ENCODE measurements around the gene DIP2C. TPM values are rescaled to one million over a fixed set of nuclear protein-coding genes. Genes with fewer than 3 reads are reported as not detected.

Gene DIP2C
- total RNA-seq, 1 experiment from 2014 or later = 4.6 TPM

DNA sequence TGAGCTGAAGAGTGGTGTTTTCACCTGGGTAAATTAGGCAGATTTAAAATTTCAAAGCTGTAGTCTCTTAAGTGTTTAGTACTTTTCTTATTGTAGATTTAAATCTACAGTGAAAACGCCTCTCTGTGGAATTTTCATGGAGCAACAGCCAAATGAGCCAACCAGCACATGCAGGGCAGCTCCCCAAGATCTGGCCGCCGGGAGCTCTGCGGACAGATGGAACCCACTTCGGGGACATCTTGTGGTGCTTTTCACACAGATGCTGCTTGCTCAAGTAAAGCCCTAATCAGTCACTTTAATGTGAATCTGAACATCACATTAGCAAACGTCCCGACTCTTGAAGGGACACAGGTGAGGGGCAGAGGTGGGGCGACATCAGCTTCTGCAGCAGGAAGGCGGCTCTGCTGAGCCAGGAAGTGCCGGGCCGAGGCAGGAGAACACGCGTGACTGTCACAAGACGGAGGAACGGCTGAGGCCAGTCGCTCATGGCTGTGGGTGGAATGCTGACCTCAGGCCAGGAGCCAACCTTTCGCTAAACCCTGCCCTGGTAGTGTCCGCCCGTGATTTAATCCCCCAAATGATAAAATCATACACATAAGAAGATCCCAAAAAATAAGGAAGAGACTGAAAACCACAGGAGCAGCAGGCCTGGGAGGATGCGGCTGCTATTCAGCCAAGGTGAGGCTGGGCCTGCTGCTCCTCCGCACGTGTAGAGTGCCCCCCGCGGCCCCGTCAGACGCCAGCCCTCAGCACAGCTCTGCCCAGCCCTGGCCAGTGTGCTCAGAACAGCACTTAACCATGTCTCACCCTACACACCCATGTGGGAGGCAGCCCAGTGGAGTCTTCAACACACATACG, 297.4 kb downstream of the DIP2C start:
- no peak for DNase-seq (ENCODE audit: low read depth)

DNA sequence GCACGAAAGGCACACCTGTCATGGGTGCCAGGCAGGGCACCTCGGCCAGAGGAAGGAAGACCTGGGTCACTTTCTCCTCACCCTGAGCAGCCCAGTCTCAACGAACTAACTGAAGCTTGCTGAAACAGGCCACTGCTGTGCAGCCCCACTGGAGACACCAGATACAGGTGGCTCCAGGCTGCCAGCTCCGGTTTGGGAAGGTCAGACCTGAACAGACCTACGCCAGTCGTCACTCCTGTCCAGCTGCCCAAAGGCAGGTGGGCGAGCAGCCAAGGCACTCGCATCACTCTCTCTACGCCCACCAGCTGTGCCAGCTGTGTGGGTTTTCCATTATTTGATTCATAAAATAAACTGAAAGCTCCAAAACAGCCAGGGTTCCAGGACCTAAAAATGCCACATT, 298.2 kb downstream of the DIP2C start:
- no peak for DNase-seq (ENCODE audit: low read depth)

DNA sequence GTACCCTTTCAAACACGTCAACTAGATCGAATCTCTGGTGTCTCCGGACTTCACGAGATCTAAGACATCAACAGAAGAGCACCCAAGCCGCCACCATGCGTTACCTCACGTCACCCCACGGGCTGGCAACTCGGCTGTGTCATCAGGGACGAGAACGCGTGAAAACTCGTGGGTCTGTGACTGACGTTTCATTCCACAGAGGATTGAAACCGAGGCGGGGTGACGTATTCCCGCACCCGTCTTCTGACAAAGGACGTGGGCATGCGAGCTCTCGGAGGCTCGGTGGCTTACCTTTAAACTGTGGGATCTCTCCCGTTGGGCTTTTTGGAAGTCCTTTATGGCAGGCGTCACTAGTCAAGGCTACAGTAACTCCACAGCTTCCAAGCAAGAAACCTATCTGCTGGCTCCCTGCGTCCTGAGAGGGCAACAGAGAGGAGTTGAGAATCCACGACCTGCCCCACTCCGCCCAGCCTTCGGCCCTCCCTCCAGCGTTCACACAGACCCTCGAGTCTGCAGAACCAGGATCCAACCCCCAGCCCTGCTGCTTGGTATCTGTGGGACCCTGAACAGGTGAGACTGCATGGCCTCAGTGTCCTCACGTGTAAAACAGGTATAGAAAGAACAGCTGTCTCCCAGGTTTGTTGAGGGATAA, 298.9 kb downstream of the DIP2C start:
- no peak for DNase-seq (ENCODE audit: low read depth)

DNA sequence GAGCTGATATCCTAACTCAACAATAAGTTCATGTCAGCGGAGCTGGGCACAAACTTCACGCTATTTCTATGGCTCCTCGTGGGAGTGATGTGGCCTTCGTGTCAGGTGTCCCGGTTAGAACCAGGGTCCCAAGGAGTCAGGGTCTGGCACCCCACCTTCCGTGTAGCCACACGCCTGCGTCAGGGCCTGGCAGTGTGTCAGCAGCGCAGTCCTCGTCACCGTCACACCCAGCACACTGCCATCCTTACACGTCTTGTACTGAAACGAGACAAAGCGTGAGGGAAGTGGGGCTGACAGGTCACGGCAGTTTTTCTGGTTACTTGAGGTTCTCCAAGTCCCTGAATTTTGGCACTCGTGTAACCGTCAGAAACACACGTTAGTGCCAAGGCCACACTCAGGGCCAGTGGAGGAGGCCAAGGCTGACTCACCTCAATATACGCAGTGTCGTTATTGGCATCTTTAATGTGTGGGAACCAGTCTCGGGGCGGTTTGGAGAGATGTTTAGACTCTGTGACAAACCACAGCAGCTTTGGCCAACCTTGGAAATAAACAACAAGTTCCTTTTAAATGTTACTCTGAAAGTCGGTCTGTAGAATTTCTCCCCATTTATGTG, 299.5 kb downstream of the DIP2C start:
- DNase-seq (ENCODE audit: low read depth) = no peak

DNA sequence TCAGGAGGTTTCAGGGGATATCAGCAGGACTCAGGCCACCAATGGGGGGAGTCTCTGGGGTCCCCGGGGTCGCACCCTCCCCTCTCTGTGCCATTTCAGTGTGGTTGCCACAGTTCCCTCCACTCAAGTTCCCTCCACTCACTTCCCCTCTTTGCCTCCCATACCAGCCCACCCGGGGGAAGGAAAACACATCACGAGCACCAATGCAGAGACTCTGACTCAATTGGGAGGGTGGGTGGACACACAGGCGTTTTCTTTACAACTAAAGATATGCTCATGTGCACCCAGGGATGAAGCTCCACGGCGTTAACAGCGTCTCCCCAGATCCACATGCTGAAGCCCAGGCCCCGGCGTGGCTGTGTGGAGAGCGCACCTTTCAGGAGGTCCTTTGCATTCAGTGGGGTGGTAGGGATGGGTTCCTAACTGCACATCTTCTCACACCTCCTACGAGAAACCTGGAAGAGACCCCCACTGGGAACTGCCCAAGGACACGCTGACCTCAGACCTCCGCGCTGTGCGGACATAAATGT, 300.1 kb downstream of the DIP2C start:
- DNase-seq (ENCODE audit: low read depth) = no peak

DNA sequence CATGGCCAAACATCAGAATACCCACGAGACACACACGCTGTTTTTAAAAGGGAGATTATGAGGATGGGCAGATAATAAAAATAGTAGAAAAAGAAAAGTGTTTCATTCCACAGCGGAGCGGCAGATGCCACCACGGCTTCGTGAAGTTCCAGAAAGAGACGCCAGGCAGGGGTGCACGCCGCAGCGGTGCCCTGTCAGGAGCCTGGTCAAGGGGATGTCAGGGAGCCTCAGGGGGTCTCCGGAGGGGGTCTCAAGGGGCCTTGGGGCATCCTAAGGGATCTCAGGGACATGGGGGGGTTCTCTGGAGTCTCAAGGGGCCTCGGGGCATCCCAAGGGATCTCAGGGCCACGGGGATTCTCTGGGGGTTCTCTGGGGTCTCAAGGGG, 300.8 kb downstream of the DIP2C start:
- DNase-seq (ENCODE audit: low read depth) = no peak

DNA sequence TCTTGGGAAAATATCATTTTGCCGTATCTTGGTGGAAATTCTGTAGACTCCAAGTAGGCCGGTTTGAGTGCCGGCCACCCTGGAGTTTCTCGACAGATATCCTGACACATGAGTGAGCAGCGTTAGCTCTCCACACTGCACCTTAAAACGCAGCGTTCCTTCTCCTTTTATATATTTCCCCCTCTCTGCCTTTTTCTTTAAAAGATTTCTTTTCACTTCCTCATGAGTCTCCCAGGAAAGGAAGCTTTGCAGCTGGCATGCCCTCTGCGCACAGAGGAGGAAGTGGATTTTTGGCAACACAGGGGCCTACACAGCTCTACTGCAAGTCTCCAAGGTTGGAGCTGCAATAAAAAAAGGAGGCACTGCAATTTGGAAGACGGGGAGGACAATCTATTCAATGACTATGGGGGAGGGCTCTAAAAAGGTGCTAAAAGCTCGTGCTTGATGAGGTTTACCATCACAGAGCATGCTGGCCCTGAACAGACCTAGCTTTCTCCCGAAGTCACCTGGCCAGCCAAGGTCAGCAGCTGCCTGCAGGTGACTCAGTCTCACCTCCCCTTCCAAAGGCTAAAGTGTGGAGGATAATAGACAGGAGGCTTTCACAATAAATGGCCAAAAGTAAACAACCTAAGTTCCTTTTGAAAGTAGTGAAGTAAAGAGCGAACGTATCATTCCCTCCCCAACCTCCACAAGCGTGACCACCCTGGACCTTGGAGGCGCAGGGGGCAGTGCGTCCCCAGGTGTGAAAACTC, 301.4 kb downstream of the DIP2C start:
- no peak for DNase-seq (ENCODE audit: low read depth)

DNA sequence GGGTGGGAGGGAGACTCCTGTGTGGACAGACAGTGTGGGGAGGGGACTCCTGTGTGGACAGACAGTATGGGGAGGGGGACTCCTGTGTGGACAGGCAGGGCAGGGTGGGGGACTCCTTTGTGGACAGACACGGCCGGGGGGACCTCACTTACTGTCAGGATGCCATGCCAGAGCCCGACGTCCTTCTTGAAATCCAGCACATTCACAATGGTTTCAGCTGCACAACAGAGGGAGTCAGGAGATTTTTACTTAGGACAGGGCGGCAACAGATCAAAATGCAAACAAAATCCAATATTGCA, 301.9 kb downstream of the DIP2C start:
- DNase-seq (ENCODE audit: low read depth) = no peak

DNA sequence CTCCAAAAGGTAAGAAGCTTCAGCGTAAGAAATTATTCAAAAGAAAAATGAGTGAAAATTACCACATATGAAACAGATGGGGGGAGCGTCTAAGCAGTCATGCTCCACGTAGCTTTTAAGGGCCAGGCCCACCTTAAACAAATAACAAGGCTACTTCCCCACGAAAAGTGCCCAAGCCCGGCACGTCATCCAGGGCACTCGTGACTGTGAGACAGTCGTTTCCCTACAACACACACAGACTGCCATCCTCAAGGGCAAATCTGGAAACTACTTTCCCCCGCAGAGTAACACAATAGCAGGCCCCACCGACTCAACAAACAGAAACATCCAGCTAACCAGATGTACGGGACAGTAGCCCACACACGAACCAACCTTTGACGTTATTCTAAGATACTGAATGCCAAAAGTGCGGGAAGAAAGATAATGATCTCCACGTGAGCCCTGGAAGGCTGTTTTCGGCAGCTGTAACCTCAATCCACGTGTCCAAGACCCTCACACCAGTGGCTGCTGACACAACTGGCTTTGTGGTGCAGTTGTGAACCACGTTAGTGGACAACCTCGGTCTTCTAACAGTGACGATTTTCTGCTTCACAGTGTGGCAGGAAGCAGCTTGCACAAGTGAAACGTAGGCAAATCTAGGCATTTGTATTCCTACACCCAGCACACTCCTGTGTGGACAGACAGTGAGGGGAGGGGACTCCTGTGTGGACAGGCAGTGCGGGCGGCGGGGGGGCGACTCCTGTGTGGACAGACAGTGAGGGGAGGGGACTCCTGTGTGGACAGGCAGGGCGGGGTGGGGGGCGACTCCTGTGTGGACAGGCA, 302.5 kb downstream of the DIP2C start:
- DNase-seq (ENCODE audit: low read depth) = no peak

DNA sequence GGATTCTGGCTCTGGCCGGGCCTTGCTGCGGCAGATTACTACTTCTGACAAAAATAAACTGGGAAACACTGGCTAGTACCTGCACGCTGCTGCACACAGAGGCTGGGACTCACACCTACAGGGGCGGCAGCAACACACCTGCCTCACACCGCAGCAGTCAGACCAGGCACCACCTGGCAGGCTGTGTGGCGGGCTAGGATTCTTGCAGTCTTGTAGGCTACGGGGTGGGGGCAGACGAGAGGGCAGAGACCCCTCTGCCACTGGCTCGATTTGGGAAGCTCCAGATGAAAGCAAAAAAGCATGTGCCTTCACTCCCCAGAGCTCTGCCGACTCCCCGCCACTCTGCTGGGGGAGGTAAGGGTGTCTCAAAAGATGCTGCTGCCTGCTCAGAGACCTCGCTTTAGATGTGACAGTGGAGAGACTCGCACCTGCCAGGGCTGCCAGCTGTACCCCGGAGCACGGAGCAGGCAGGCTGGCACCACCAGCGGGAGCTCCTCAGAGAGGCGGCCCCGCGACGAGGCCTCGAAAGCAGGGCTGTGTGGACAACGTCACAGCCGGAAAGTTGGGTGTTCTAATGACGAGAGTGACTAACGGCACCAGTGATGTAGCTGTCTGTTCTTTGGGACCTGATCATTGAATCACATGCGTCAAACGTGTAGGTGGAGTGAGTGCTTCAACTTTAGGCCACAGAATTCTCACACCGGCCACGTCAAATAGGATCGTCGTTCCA, 303.7 kb downstream of the DIP2C start:
- DNase-seq (ENCODE audit: low read depth) = no peak

DNA sequence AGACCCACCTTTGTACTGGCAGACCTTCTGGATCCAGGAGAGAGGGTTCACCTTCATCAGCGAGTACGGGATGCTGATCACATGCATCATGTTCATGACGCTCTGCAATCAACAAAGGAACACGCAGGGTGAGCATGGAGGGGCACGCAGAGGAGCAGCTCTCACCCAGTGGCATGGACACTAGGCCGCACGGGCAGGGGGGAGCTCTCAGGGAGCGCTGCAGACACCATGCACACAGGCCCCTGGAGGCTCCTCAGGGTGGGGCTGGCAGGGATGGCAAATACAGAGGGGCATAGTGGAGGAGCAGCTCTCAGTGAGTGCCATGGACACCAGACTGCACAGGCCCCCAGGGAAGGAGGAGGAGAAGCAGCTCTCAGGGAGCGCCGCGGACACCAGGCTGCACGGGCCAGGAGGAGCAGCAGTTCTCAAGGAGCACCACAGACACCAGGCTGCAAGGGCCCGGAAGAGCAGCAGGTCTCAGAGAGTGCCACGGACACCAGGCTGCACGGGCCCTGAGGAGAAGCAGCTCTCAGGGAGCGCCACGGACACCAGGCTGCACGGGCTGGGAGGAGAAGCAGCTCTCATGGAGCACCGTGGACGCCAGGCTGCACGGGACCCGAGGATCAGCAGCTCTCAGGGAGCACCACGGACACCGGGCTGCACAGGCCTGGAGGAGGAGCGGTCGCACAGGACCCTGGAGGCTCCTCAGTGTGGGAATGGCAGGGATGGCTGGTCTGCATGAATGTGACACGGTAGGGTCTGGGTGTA, 304.7 kb downstream of the DIP2C start:
- DNase-seq (ENCODE audit: low read depth) = no peak

DNA sequence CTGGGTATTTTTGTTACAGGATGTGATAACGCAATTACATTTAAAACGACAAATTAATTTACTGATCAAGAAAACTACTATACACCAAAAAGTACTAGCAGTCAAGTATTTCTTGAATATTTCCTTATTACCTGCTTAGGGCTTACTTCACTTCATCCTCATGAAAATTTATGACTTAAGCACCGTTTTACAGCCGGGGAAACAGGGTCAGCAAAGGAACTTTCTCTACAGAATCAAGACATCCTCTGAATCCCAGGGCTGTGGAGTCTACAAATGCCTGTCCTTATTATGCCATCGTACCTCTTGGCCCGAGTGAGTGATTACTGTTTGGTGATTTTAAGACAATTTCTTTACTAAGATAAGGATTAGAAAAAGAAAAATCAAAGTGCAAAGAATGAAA, 305.9 kb downstream of the DIP2C start:
- no peak for DNase-seq (ENCODE audit: low read depth)

DNA sequence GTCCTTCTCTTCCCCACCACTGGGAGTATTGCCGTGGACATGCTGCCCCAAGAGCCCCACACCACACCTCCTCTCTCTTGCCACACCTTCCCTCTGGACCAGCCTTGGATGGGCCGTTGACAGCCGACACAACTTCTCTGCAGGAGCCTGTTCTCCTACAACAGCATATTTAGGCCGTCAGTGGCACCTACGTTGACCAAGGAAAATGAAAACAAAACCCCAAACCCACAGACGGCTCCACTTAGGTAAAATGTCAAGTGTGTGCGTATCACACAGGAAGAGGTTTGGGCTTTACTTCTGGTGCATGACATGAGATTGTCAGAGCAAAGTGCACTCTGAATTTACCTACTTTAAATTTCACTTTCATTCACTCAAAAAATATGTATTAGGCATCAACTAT, 307.7 kb downstream of the DIP2C start:
- DNase-seq (ENCODE audit: low read depth) = no peak

DNA sequence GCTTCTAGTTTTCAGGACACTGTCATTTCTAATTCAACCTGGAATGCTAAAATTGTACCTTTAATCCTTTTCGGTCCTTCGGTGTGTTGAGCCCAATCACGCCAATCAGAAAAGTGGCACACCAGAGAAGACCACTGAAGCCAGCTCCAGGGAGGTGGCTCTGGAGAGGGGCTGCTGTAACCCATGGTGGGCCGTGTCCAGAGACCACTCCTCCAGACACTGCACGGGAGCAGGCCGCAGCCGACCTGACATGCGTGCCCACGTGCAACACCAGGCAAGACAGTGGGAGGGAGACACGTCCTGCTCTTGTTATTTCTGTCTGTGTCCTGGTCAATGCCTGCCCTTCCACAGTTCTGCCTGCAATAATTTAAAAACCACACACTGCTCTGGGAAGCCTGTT, 308.1 kb downstream of the DIP2C start:
- no peak for DNase-seq (ENCODE audit: low read depth)

DNA sequence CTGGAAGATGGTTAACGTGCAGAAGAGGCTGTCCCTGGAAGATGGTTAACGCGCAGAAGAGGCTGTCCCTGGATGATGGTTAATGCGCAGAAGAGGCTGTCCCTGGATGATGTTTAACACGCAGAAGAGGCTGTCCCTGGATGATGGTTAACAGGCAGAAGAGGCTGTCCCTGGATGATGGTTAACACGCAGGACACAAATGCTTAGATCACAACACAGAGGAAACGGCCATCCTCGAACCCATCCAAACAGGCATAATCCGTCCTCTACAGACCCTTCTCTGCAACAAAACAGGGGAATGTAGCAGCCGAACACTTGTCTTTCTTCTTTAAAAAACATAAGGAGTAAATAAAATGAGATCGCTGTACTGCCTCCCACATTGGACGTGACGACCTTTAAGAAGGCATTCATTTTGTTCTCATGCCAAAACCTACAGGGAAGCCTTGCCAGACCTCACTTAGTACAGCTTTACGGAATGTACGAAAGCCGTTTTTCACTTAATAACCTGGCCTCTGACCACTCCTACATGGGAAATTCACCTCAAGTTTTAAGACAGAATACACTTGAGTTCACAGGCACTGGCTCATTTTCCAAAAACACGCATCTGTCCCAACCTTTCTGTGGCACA, 309.0 kb downstream of the DIP2C start:
- DNase-seq (ENCODE audit: low read depth) = no peak

DNA sequence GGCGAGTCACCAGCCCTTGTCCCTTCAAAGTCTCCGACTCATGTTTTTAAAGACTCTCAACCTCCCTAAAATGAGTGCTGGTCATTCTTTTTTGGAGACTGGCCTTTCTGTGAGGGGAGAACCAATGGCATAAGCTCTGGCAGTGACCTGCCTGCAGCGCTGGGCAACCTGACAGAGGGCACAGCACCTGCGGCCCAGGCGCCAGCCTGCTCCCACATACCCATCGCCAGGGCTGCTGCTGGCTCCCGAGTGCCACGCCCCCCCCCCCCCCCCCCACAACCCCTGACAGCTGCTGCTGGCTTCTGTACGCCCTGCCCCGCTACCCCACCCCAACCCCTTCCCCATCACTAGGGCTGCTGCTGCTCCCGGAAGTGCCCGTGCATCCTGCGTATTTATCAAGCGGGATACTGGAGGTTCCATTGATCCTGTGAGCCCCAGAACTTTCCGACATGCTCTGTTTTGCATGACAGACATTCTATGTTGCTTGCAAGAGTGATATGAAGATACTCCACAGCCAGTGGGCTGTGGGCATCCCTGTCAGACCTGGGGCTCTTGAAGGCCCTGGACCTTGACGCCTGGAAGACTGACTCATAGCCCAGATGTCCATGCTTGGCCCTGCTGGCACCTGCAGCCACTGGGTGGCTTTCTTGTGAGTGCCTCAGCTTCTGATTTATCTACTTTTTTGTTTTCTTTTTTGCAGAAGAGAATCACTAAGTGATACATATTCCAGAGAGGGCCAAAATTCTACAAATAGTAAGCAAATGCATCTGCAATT, 310.4 kb downstream of the DIP2C start:
- DNase-seq (ENCODE audit: low read depth) = no peak

DNA sequence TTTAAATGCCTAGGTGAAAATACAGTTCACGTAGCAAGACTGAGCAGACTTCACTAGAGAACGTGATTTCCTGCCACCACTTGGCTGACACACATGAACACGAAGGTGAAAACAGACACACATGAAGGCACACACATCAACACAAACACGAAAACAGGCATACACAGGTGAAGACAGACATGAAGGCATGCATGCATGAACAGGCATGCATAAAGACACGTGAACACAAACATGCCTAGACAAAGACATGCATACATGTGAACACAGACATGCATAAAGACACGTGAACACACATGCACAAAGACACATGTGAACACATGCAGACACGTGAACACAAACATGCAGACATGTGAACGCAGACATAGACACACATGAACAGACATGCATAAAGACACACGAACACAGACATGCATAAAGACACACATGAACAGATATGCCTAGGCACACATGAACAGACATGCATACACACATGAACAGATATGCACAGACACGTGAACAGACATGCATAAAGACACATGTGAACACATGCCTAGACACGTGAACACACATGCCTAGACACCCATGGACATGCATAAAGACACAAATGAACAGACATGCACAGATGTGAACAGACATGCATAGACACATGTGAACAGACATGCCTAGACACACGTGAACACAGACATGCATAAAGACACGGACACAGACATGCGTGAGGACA, 311.1 kb downstream of the DIP2C start:
- DNase-seq (ENCODE audit: low read depth) = no peak

DNA sequence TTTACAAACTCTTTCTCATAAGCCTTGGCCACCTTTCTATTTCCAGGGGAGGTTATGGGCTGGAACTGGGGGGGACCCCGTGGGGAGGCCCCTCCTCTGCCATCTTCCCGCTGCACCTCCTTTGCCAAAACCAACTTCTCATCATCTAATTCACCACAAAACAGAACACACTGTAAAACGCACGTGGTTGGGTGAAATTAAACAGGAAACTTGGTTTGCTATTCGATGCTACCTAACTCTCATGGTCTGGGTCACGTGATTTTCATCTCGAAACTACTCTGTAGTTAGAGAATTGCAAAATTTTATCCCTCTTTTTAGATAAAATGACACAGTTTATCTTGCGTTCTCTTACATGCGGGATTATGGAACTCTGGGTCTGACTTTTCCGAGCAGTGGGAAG, 312.2 kb downstream of the DIP2C start:
- DNase-seq (ENCODE audit: low read depth) = no peak
